GM21825 (cell line): ENCODE results near the gene LMAN2L.
"Not testable (repeated sequence)": the region's sequence is repeated elsewhere in the genome, so short reads cannot be mapped to it uniquely, and the experiment has no call there.

Source experiments
- ATAC-seq: cut with Tn5 transposase; IDR thresholded peaks from one replicate; pipeline ENCODE4 v1.9.1; 2021; ENCODE audit warnings: mild to moderate bottlenecking, moderate library complexity; ENCODE audit not compliant: unreplicated experiment

The LMAN2L gene

DNA sequence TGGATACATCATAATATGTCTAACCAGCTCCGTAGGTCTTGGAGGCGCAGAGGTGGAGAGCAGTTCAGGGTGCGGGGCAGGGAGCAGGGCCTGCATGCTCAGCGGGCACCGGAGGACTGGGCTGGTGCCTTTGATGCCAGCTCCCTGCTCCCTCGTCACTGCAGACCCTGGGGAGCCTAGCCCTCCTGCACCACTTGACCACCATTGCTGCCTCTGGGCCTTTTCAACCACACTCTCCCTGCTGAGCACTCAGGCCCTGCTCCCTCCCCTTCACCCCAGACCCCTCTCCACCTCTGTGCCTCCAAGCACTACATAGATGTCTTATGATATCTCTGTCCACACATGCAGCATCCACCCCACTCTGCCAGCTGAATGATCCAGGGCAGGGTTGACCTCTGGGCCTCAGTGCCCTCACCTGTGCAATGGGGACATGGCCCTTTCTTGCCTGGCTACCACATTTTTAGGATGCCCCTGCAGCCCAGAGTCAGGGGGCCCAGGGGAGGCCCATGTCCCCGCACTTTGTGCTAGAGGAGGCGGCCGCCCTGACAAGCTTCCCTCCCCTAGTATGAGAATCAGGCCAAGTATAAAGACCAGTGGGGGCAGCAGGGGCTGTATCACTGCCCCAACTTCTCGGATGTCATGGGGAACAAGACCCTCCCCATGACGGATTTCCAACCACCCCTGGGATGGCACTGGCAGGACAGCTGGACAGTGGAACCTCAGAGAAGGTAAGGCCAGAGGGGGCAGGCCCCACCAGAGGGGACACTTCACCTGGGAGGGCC, 51.0 kb downstream of the LMAN2L start:
- no peak for ATAC-seq

GRCh38 chr2:96687711-96688640, 51.9 kb downstream of the LMAN2L start:
- ATAC-seq, result no peak

GRCh38 chr2:96687266-96687665, 52.6 kb downstream of the LMAN2L start:
- ATAC-seq, result no peak

DNA sequence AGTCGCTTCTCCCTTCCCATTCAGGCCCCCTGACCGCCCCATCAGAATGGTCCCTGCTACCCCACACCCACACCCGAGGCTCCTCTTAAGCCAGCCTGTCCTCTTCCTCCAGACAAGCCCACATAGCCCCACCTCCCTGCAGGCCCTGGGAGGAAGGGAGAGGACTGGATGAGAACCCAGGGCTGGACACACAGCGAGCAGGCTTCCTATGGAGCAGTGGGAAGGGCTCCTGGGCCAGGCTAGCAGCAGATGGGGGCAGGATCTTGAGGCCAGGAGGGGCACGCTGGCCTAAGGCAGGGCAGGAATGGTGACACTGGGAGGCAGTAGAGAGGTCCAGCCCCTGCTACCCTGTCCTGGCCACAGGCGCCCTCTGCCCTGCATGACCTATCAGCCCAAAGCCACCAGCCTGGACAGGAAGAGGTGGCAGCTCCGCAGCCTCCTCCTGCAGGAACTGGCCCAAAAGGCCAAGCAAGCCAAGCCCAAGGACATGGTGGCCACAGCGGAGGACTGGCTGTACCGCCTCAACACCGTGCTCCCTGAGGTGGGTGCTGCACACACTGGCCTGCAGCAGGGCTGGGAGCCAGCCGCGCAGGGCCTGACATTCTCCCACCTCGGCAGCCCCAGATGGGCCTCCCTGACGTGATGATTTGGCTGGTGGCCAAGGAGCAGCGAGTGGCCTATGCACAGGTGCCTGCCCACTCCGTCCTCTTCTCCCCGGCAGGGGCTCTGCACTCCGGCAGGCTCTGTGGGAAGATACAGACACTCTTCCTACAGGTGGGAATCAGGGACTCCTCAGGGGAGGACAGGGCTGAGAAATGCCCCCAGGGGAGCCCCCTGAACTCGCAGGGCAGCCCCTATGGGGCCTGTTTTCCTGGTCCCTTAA, 54.0 kb downstream of the LMAN2L start:
- ATAC-seq, result no peak

GRCh38 chr2:96684883-96685576, 54.8 kb downstream of the LMAN2L start:
- ATAC-seq, result no peak

DNA sequence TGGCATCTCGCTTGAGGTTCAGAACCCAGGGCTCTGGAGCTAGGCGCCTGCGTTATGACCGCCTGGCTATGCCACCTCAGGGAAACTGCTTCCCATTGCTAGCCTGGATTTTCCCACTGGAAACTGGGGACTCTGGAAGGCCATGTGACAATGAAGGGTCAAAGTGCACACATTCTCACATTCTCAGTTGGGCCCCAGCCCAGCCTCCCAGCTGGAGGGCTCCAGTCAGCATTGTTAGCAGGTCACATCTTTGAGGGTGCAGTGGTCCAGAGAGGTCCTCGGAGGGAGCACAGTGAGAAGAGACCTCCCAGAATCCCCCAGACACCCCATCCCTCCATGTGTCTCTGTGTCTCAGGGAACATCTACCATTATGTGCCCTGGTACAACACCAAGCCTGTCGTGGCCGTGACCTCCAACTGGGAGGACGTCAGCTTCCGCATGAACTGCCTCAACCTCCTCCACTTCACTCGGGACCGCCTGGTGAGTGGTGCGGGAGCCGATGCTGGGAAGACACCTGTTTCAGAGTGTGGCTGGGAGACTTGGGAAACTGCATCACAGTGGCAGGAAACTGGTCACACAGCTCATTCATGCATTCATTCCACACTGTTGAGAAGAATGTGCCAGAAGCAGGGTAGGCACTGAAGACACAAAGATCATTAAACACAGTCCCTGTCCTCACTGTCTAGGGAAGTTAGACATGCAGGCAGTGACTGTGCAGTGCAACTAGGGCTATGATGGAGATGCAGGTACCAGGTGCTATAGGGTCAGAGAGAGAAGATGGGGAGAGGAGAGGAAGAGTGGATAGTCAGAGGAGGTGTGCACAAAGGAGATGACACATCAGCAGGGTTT, 55.7 kb downstream of the LMAN2L start:
- ATAC-seq, result no peak

DNA sequence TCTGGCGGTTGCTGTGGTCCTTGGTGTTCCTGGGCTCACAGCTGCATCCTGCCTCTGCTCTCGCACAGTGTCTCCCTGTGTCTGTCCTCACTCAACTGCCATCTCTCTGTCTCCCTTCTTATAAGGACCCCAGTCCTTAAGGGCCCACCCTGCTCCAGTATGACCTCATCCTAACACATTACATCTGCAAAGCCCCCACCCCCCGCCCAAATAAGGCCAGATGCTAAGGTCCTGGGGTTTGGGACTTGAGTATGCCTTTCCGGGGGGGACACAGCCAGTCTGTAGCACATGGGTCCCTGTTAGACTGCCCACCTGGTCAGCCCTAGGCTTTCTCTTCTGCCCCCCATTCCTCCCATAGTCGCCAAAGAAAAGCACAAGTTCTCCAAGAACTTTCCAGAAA, 56.6 kb downstream of the LMAN2L start:
- no peak for ATAC-seq

GRCh38 chr2:96681540-96681939, 58.3 kb downstream of the LMAN2L start:
- ATAC-seq, result no peak

DNA sequence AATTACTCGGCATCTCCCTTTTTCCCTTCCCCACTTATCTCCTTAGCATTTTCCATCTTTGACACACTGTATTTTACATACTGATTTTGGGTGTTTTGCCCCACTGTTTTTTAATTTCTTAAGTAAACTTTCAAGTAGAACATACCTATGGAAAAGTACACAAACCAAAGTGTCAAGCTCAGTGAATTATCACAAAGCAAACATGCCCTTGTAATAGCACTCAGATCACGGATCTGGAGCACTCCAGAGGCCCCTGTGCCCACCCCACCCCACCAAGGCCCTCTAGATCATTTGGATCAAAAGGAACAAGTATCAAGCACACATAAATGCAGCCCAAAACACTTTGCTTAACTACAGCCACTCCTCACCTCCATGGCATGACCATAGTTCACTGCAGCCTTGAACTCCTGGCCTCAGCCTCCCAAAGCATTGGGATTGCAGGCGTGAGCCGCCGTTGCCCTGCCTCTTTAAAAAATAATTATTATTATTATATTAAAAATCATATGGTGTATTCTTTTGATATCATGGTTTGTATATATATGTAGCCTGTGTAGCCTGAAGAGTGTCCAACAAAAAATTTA, 59.2 kb downstream of the LMAN2L start:
- no peak for ATAC-seq

DNA sequence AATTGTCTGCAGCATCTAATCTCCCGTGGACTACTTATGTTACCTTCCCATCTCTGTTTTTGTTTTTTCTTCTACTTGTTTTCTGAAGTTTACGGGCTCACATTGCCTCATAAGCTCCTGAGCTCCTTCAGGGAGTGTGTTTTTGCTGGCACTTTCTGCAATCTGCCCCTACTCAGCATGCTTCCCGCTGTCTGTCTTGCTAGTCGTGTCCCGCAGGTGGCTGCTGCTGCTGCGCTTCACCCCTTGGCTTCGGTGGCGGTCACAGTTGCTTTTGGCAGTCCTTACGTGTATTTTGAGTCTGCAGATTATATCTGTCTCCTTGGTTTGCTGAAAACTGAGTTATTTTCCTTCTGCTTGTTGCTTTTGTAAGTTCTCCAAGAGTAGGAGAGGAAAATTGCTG, 60.0 kb downstream of the LMAN2L start:
- ATAC-seq, result no peak

DNA sequence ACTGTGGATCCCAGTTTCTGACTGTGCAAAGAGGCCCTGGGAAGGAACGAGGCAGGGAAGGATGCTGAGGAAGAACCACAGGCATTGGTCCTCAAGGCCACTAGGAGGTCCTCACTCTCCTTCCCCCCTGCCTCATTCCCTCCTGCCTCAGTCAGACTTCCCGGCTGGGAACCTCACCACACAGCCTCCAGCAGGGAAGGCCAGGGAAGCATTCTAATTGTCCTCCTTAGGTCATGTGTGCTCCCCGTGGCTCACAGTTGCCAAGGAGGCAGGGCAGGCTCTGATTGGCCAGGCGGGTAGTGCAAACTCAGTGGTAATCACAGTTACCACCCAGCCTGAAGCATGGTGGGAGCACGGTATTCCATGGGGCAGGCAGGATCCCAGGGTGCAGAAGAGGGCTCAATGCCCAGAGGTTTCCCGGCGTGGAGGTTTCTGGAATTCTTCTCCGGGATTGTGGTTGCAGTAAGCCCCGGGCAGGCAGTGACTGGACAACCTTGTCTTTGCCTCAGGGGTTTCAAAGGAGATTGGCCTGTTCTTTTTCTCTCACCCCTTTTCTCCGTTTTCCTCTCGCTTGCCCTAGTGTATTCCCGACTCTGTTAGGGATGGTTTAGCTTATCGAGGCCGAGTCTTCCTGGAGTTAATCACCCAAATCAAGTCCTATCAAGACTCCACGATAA, 70.2 kb downstream of the LMAN2L start:
- no peak for ATAC-seq

DNA sequence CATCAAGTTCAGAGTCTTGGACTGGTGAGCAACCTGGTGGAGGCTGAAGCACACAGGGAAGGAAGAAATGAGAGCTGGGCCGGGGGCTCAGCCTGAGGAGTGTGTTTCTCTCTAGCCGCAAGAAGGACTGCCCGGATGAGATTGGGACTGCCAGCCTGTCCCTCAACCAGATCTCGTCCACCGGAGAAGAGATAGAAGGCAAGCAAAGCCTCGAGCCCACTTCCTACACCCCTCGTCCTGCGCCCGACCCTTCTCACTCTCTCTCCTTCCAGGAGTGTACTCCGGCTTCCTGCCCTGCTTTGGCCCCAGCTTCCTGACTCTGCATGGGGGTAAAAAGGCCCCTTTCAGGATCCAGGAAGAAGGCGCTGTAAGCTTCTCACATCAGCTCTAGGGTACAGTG, 71.1 kb downstream of the LMAN2L start:
- ATAC-seq, result no peak

- not testable (repeated sequence) for ATAC-seq
These were observed 74.1 kb downstream of the LMAN2L start for GRCh38 chr2:96665717-96666116.

DNA sequence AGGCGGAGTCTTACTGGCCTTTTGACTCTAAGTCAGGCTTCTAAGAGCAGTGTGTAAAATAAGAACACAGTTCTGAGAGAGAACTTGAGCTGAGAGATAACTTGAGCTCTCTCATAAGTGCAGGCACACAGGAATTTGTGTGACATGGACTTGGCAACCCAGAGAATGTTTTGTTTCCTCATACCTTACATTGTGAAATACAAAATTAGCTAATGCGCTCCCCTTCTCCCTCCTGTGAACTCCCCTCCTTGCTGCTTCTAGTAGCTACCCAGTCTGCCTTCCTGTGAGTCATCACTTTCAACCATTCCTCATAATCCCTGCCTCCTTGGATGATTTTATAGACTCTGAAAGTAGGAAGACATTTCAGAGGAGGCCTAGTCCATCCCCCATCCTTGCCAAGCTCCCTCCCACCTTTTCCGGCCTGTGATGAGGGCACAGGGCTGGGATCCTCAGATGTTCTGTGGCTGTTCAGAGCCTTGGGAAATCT, 74.7 kb downstream of the LMAN2L start:
- ATAC-seq, result no peak

DNA sequence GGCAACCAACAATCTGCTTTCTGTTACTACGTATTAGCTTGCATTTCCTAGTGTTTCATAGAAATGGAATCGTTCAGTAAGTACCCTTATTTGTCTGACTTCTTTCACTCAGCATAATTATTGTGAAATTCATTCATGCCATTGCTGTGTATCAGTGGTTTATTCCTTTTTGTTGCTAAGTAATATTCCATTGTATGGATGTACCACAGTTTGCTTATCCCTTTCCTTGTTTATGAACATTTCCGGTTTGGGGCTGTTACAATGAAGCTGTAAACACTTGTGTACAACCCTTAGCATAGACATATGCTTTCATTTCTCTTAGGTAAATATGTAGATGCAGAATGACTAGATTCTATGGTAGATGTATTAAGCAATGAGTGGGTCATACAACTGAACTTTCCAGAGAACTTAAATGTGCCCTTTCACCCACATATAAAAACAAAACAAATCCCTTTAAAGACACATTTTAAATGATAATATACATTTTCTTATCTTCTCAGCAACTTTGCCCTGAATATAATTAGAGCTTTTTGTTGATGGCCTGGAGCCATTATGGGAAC, 75.4 kb downstream of the LMAN2L start:
- no peak for ATAC-seq

GRCh38 chr2:96663829-96664228, 76.0 kb downstream of the LMAN2L start:
- no peak for ATAC-seq

DNA sequence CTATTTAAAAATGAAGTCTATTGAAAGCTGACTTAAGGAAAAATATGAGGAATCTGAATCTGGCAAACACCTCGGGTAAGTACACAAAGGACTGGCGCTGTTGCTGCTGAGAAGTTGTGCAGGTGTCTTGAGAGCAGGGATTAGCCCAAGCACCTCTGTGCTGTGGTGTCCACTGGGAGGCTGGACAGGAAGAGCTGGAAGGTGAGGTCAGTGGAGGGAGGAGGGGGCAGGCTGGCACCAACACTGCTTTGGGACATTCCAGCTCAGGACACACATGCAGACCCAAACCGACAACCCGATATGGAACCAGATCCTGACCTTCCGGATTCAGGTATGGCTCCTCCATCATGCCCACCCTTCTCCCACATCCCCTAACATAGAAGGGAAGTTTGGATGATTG, 76.7 kb downstream of the LMAN2L start:
- no peak for ATAC-seq

GRCh38 chr2:96662360-96662759, 77.5 kb downstream of the LMAN2L start:
- ATAC-seq, result no peak
